ENCODE measurements around the gene NRAP.

- TF ChIP-seq CTCF (IDR thresholded peaks at IDR 0.05) (no peak), POLR2A (IDR thresholded peaks at IDR 0.05) (no peak)
Observed at GRCh38 chr10:113547426-113547825, 116.4 kb downstream of the NRAP start.
